GM19239 (cell line): ENCODE data around the gene ACTC1.
"Not testable (repeated sequence)": the region's sequence is repeated elsewhere in the genome, so short reads cannot be mapped to it uniquely, and the experiment has no call there.

Source experiments
- DNase-seq: peaks from one replicate; pipeline ENCODE4 v3.0.0; 2011; ENCODE audit warnings: low spot score; ENCODE audit not compliant: insufficient read length
- FAIRE-seq: peaks from 2 replicates; lab custom pipeline; 2011; peaks lifted over from hg19 to GRCh38; lab: Jason Lieb, UNC

ACTC1 gene

GRCh38 chr15:34795267-34796081, at the start of gene ACTC1:
TSS of gene ACTC1 (minus strand) at chr15:34795549. CDS start at chr15:34794808, 741 bp downstream.
- DNase-seq (no peak), FAIRE-seq (no peak)

GRCh38 chr15:34841262-34841725, 45.9 kb upstream of the ACTC1 start:
- no peak for DNase-seq
- FAIRE-seq: no peak

GRCh38 chr15:34838282-34838681, 42.9 kb upstream of the ACTC1 start:
- FAIRE-seq: no peak

GRCh38 chr15:34837246-34838016, 42.1 kb upstream of the ACTC1 start:
- no peak for DNase-seq

More at GRCh38 chr15:34838282-34838681, 42.9 kb upstream of the ACTC1 start:
- DNase-seq: no peak

GRCh38 chr15:34828145-34828911, 33.0 kb upstream of the ACTC1 start:
- FAIRE-seq (no peak), DNase-seq (no peak)

More at GRCh38 chr15:34837246-34838016, 42.1 kb upstream of the ACTC1 start:
- FAIRE-seq: no peak

GRCh38 chr15:34821831-34822230, 26.5 kb upstream of the ACTC1 start:
- DNase-seq (no peak), FAIRE-seq (no peak)

- FAIRE-seq (no peak), DNase-seq (no peak)
These were observed 24.8 kb upstream of the ACTC1 start for GRCh38 chr15:34820110-34820509.

GRCh38 chr15:34818526-34818925, 23.2 kb upstream of the ACTC1 start:
- DNase-seq (no peak), FAIRE-seq (no peak)

GRCh38 chr15:34815836-34816235, 20.5 kb upstream of the ACTC1 start:
- DNase-seq: no peak
- FAIRE-seq: no peak

- FAIRE-seq: no peak
These were observed 18.3 kb upstream of the ACTC1 start for GRCh38 chr15:34813446-34814190.

GRCh38 chr15:34812868-34813365, 17.6 kb upstream of the ACTC1 start:
- not testable (repeated sequence) for DNase-seq, FAIRE-seq

More at GRCh38 chr15:34813446-34814190, 18.3 kb upstream of the ACTC1 start:
- DNase-seq: no peak

GRCh38 chr15:34812369-34812768, 17.0 kb upstream of the ACTC1 start:
- no peak for DNase-seq
- FAIRE-seq: no peak

GRCh38 chr15:34810443-34811129, 15.2 kb upstream of the ACTC1 start:
- DNase-seq (no peak), FAIRE-seq (no peak)

GRCh38 chr15:34809186-34809585, 13.8 kb upstream of the ACTC1 start:
- FAIRE-seq (no peak), DNase-seq (no peak)

- FAIRE-seq (no peak), DNase-seq (no peak)
These were observed 12.7 kb upstream of the ACTC1 start for GRCh38 chr15:34808016-34808415.

- DNase-seq, FAIRE-seq: not testable (repeated sequence)
These were observed 11.9 kb upstream of the ACTC1 start for GRCh38 chr15:34807241-34807640.

GRCh38 chr15:34804776-34805175, 9.4 kb upstream of the ACTC1 start:
- FAIRE-seq (no peak), DNase-seq (no peak)

- FAIRE-seq (no peak), DNase-seq (no peak)
These were observed 8.8 kb upstream of the ACTC1 start for GRCh38 chr15:34804113-34804512.
